Esophagus muscularis mucosa (tissue), 4 donors: ENCODE measurements around the gene MNS1. TPM values are rescaled to one million over a fixed set of nuclear protein-coding genes. Genes with fewer than 3 reads are reported as not detected.
A peak's percentile ranks its signal among the peaks of the same experiment; 100 is the strongest.
"Not testable (repeated sequence)": the region's sequence is repeated elsewhere in the genome, so short reads cannot be mapped to it uniquely, and the experiment has no call there.

Experiments used
- DNase-seq: peaks from one replicate; pipeline ENCODE4 v3.0.0-alpha.2; 2017; ENCODE audit errors: extremely low spot score
- H3K27ac ChIP-seq, 4 donors: fragments of 200-600 bp; sonication (generic); replicated peaks in 1 of 4; 1 replicate in 3 of 4; 2 replicates in 1 of 4; pipeline ENCODE4 v1.5.1; 2016 to 2019; ENCODE audit warnings: mild to moderate bottlenecking in 1 of 4
- H3K27me3 ChIP-seq, 4 donors: fragments of 200-600 bp; sonication (generic); one replicate each; pipeline versions ENCODE4 v1.5.1 to v1.6.0; 2016 to 2019
- H3K36me3 ChIP-seq, 4 donors: fragments of 200-600 bp; sonication (generic); one replicate each; pipeline ENCODE4 v1.5.1; 2016 to 2019
- H3K4me1 ChIP-seq, 4 donors: fragments of 200-600 bp; sonication (generic); one replicate each; pipeline ENCODE4 v1.5.1; 2016 to 2019
- H3K4me3 ChIP-seq, 4 donors: fragments of 200-600 bp; sonication (generic); 1 replicate in 2 of 4; 2 replicates in 2 of 4; pipeline ENCODE4 v1.5.1; 2016 to 2019; ENCODE audit warnings: mild to moderate bottlenecking in 4 of 4, moderate library complexity in 1 of 4
- H3K9me3 ChIP-seq, 4 donors: fragments of 200-600 bp; sonication (generic); 1 replicate in 3 of 4; 2 replicates in 1 of 4; pipeline ENCODE4 v1.5.1; 2016 to 2019
- EP300 ChIP-seq: sonication (generic); formaldehyde crosslinking; IDR thresholded peaks from one replicate; pipeline ENCODE4 v1.6.1; 2017; ENCODE audit warnings: antibody characterized with exemption
- POLR2A ChIP-seq: fragments of 450-650 bp; IDR thresholded peaks from one replicate; pipeline ENCODE4 v1.6.1; 2017; ENCODE audit warnings: antibody characterized with exemption, moderate library complexity, mild to moderate bottlenecking, low read depth
- POLR2AphosphoS5 ChIP-seq, 2 donors: sonication (generic); formaldehyde crosslinking; IDR thresholded peaks; one replicate each; pipeline ENCODE4 v1.6.1; 2017; ENCODE audit warnings: antibody characterized with exemption in 2 of 2
- WGBS: methylation state at CpG from one replicate; pipeline ENCODE4 v1.1.5; 2018; 5-methylcytosine and 5-hydroxymethylcytosine counted together
- intact Hi-C: fragments of 100-400 bp; cut with DNase I; formaldehyde crosslinking; loops from one replicate; pipeline ENCODE4 v1.15.1; 2023
- total RNA-seq, 4 donors: library from RNA; depleted of rRNA; stranded (reverse); fragments of >200 nt; gene quantifications; one replicate each; pipeline versions ENCODE4 v1.1.0 to v1.2.1, GENCODE V29; 2016
- TF ChIP-seq, protein P1 (sequence below), 3 experiments: fragments of 200-600 bp in 2 of 3; fragments of 450-650 bp in 1 of 3; sonication (generic) in 2 of 3; IDR thresholded peaks; one replicate each; pipeline ENCODE4 v1.5.1; 2017 to 2019; ENCODE audit warnings: antibody characterized with exemption in 3 of 3, mild to moderate bottlenecking in 2 of 3, moderate library complexity in 1 of 3

Gene MNS1
- total RNA-seq, 4 donors from 2014 or later = 0.42 to 0.66 (median 0.49) TPM

DNA sequence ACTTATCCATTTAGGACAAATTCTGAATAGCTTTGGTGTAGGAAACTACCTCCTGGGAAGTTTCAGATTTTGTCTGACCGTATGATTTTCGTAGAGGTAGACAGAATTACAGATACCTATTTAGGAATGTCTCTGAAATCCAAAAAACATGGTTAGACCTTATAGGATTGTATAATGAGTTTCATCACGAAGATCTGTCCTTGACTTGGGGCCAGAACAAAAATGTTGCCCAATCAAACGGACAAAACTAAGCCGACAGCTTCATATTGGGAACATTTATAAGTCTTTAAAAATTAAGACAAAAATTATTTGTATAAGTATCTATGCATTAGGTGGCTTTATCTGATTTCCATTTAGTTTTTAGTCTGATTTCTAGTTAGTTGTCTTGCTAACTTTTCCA lies 32.6 kb downstream of the MNS1 start:
- Histone ChIP-seq H3K27me3 (no peaks in the 10 kb centered on the region), H3K27ac (no peak overlapping the region), H3K4me3 (no peak overlapping the region), H3K9me3 (no peaks in the 10 kb centered on the region), H3K4me1 (no peaks in the 10 kb centered on the region), H3K36me3 (peaks cover 0 to 4% (median 2%) of the 10 kb centered on the region in 4 donors)
- WGBS = 90% methylated on average over 5 of the region's 5 CpGs
- no peak for DNase-seq
- intact Hi-C loops = no loop called here
- TF ChIP-seq EP300 (no peak), POLR2A (no peak), POLR2AphosphoS5 (IDR thresholded peaks at IDR 0.05) (no peak)
- TF ChIP-seq, protein P1, sequence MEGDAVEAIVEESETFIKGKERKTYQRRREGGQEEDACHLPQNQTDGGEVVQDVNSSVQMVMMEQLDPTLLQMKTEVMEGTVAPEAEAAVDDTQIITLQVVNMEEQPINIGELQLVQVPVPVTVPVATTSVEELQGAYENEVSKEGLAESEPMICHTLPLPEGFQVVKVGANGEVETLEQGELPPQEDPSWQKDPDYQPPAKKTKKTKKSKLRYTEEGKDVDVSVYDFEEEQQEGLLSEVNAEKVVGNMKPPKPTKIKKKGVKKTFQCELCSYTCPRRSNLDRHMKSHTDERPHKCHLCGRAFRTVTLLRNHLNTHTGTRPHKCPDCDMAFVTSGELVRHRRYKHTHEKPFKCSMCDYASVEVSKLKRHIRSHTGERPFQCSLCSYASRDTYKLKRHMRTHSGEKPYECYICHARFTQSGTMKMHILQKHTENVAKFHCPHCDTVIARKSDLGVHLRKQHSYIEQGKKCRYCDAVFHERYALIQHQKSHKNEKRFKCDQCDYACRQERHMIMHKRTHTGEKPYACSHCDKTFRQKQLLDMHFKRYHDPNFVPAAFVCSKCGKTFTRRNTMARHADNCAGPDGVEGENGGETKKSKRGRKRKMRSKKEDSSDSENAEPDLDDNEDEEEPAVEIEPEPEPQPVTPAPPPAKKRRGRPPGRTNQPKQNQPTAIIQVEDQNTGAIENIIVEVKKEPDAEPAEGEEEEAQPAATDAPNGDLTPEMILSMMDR (IDR thresholded peaks at IDR 0.05) = no peak

DNA sequence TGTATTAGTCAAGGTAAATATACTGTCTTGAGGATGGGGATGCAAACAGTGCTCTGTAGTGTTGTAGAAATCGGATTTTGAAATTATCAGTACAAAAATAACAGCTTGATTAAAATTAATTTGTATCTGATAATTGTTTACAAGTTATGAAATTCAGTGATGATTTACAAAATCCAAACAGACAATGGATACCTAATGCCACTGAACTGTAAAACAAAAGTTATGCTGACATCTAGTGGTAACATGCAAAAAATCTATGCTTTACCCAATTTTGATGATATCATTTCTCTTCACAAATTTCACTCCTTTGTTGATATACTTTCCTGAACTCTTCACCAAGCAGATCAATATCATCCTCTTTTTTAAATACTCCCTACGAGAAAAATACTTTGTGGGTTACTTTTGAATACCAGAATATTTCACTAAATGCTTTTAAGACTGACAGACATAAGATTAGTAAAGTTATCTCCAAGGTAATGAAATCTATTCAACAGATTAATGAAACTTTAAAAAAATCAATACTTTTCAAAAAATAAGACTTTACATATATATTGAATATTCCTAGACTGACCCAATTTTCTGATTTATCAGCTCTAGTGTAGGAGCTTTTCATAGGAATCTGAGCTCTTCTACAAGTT lies 36.0 kb downstream of the MNS1 start:
- no peak for TF ChIP-seq POLR2AphosphoS5 (IDR thresholded peaks at IDR 0.05)
- TF ChIP-seq, protein P1 (IDR thresholded peaks at IDR 0.05) = peak in 2 of 3 experiments; percentile 39 to 45
- DNase-seq = no peak
- no peaks in the 10 kb centered on the region for H3K4me1 ChIP-seq
- 30% methylated on average over 2 of the region's 2 CpGs for whole genome bisulfite sequencing
- no peaks in the 10 kb centered on the region for H3K9me3 ChIP-seq
- no peaks in the 10 kb centered on the region for H3K27me3 ChIP-seq
- H3K27ac ChIP-seq = no peak overlapping the region
- intact Hi-C loops = loop anchor here (10.0 kb wide), 1 partner anchor 184 kb away; the partner anchor contains the start of gene RFX7
- peaks cover 0 to 5% (median 2%) of the 10 kb centered on the region in 4 donors for H3K36me3 ChIP-seq
- no peak overlapping the region for H3K4me3 ChIP-seq

DNA sequence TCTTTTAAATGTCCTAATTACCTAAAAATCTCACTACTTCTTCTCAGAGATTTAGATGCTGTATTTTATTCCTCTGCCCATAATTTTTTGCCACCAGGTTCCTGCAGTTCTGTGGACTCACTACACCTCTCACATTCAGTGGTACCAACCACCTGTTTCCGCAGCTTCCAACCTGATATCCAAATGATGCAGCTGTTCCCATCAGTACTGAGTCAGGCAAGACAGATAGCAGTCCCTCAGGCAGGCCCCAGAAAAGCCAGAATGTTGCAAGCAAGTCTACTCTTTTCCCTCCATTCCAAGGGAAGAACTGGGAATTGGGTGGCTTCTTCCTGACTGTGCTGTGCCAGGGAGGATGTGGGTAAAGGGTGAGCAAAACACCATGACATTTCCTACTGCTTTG lies 39.0 kb downstream of the MNS1 start:
- no peak for TF ChIP-seq POLR2AphosphoS5 (IDR thresholded peaks at IDR 0.05)
- no peak for TF ChIP-seq EP300
- Histone ChIP-seq H3K4me1 (no peaks in the 10 kb centered on the region), H3K36me3 (peaks cover 0 to 4% (median 2%) of the 10 kb centered on the region in 4 donors), H3K9me3 (no peaks in the 10 kb centered on the region), H3K4me3 (no peak overlapping the region), H3K27me3 (no peaks in the 10 kb centered on the region), H3K27ac (no peak overlapping the region)
- DNase-seq = no peak
- intact Hi-C loops = loop anchor here (10.0 kb wide), 1 partner anchor 181 kb away; the partner anchor contains the start of gene RFX7
- 100% methylated on average over 1 of the region's 1 CpG for whole genome bisulfite sequencing

DNA sequence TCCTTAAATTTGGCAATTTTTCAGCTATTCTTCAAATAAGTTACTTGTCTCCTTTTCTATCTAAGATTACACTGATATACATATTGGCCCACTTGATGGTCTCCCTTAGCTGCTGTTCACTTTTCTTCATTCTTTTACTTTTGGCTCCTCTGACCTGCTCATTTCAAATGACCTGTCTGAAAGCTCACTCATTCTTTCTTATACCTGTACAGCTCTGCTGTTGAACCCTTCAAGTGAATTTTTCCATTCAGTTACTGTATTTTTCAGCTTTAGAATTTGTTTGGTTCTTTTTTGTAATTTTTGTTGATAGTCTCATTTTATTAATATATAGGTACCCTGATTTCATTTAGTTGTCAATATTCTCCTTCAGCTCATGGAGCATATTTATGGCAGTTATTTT lies 39.7 kb downstream of the MNS1 start:
- H3K36me3 ChIP-seq = peaks cover 0 to 4% (median 2%) of the 10 kb centered on the region in 4 donors
- H3K4me3 ChIP-seq = no peak overlapping the region
- H3K27ac ChIP-seq = no peak overlapping the region
- H3K9me3 ChIP-seq = no peaks in the 10 kb centered on the region
- no peaks in the 10 kb centered on the region for H3K27me3 ChIP-seq
- no peak for DNase-seq
- no peaks in the 10 kb centered on the region for H3K4me1 ChIP-seq
- TF ChIP-seq EP300 = no peak
- no peak for TF ChIP-seq POLR2AphosphoS5 (IDR thresholded peaks at IDR 0.05)
- TF ChIP-seq, protein P1 (IDR thresholded peaks at IDR 0.05) = no peak
- no peak for TF ChIP-seq POLR2A
- intact Hi-C loops = loop anchor here (10.0 kb wide), 1 partner anchor 180 kb away; the partner anchor contains the start of gene RFX7

DNA sequence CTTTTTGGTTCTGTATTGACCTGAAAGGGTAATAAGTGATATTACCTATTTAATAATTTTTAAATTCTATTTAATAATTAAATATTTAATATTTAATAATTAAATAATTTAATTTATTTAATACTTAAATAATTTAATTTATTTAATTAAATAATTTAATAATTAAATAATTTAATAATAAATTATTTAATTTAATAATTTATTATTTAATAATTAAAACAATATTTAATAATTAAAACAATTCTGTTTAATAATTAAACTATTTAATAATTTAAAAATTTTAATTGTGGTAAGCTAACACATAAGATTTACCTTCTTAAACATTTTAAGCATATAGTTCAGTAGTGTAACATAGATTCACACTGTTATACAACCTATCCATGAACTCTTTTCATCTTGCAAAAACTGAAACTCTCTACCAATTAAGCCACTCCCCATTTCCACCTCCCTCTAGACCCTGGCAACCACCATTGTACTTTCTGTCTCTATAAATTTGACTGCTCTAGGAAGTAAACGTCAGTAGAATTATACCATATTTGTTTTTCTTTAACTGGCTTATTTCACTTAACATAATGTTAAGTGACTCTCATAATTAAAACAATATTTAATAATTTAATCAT lies 51.7 kb downstream of the MNS1 start:
- H3K4me3 ChIP-seq, H3K27ac ChIP-seq, H3K9me3 ChIP-seq, H3K36me3 ChIP-seq, intact Hi-C loops, DNase-seq, H3K4me1 ChIP-seq, H3K27me3 ChIP-seq: not testable (repeated sequence)
- 92% methylated on average over 1 of the region's 1 CpG for WGBS
